HepG2 (cell line): Measurements from ENCODE around the gene JMJD1C. TPM values are rescaled to one million over a fixed set of nuclear protein-coding genes. Genes with fewer than 3 reads are reported as not detected.

ENCODE experiments used
- CBFB ChIP-seq: sonication (generic); formaldehyde crosslinking; IDR thresholded peaks from 2 replicates; pipeline ENCODE4 v1.4.0; 2020; ENCODE audit warnings: missing genetic modification reagents
- EHMT2 ChIP-seq: fragments of 200-600 bp; sonication (generic); IDR thresholded peaks from 2 replicates; pipeline ENCODE4 v1.7.0; 2017; ENCODE audit warnings: antibody characterized with exemption, low read depth, low read length, borderline replicate concordance
- ETS1 ChIP-seq: sonication (generic); formaldehyde crosslinking; IDR thresholded peaks from 2 replicates; pipeline ENCODE4 v1.4.0; 2020; ENCODE audit warnings: missing genetic modification reagents
- FOXK2 ChIP-seq: fragments of 450-650 bp; IDR thresholded peaks from 2 replicates; pipeline ENCODE4 v1.6.1; 2016
- IKZF4 ChIP-seq: sonication (generic); formaldehyde crosslinking; IDR thresholded peaks from 2 replicates; pipeline ENCODE4 v1.5.1; 2020; ENCODE audit warnings: borderline replicate concordance, mild to moderate bottlenecking, low read depth, missing genetic modification reagents; ENCODE audit errors: not compliant biosample characterization
- MYC ChIP-seq: sonication (generic); formaldehyde crosslinking; IDR thresholded peaks from 2 replicates; pipeline ENCODE4 v1.9.0; 2021; ENCODE audit warnings: missing genetic modification reagents, borderline replicate concordance
- NFATC3 ChIP-seq: sonication (generic); formaldehyde crosslinking; IDR thresholded peaks from 2 replicates; pipeline ENCODE4 v1.5.1; 2020; ENCODE audit warnings: mild to moderate bottlenecking, missing genetic modification reagents
- PAX8 ChIP-seq: sonication (generic); formaldehyde crosslinking; IDR thresholded peaks from 2 replicates; pipeline ENCODE4 v1.8.0; 2022; ENCODE audit warnings: mild to moderate bottlenecking, missing genetic modification reagents, borderline replicate concordance
- SCMH1 ChIP-seq: sonication (generic); formaldehyde crosslinking; IDR thresholded peaks from 2 replicates; pipeline ENCODE4 v1.9.0; 2021; ENCODE audit warnings: missing genetic modification reagents, mild to moderate bottlenecking, borderline replicate concordance
- ZBTB40 ChIP-seq, 2 experiments: fragments of 450-650 bp in 1 of 2; sonication (generic) in 1 of 2; formaldehyde crosslinking in 1 of 2; IDR thresholded peaks; 2 replicates each; pipeline versions ENCODE4 v1.6.1 to v1.8.0; 2016 to 2022; ENCODE audit warnings: antibody characterized with exemption in 1 of 2, mild to moderate bottlenecking in 1 of 2, missing genetic modification reagents in 1 of 2
- ZNF180 ChIP-seq: sonication (generic); formaldehyde crosslinking; IDR thresholded peaks from 2 replicates; pipeline ENCODE4 v1.4.0; 2020; ENCODE audit warnings: low read depth, missing genetic modification reagents, borderline replicate concordance
- ZNF496 ChIP-seq: sonication (generic); formaldehyde crosslinking; IDR thresholded peaks from 2 replicates; pipeline ENCODE4 v1.8.1; 2023; ENCODE audit warnings: mild to moderate bottlenecking, moderate library complexity, missing genetic modification reagents; ENCODE audit not compliant: insufficient replicate concordance
- ZNF574 ChIP-seq: sonication (generic); formaldehyde crosslinking; IDR thresholded peaks from 2 replicates; pipeline ENCODE4 v1.4.0; 2020; ENCODE audit warnings: missing genetic modification reagents
- ZNF768 ChIP-seq: sonication (generic); formaldehyde crosslinking; IDR thresholded peaks from 2 replicates; pipeline ENCODE4 v1.4.0; 2020; ENCODE audit warnings: missing genetic modification reagents
- polyA plus RNA-seq, 8 experiments: library from polyadenylated mRNA; depleted of rRNA in 3 of 8; stranded (reverse) in 7 of 8; unstranded in 1 of 8; fragments of >200 nt; fragmentation: Illumina TruSeq in 4 of 8; extraction: Trizol in 4 of 8; gene quantifications; 2 replicates each; pipeline versions ENCODE4 v1.2.1 to v1.2.3, GENCODE V29; 2011 to 2016; ENCODE audit warnings: low read depth in 4 of 8, missing spikeins in 1 of 8, mixed read lengths in 1 of 8; ENCODE audit not compliant: insufficient read depth in 1 of 8
- total RNA-seq, 5 experiments: library from RNA; depleted of rRNA; stranded (reverse); fragments of >200 nt; fragmentation: Illumina TruSeq; extraction: Trizol; gene quantifications; 2 replicates each; pipeline ENCODE4 v1.2.3, GENCODE V29; 2016; ENCODE audit warnings: low read depth in 1 of 5

JMJD1C gene
- total and polyA plus RNA-seq, 2 of the 13 experiments (the other 11 are each of a cell fraction or from before 2014, with no cell fraction given) = 42.3 to 42.7 TPM

GRCh38 chr10:63465293-63466143 lies at the start of gene JMJD1C (continued):
- TF ChIP-seq ZBTB40 (IDR thresholded peaks at IDR 0.05) (no peak), ZBTB40 (CRISPR knock-in tag; IDR thresholded peaks at IDR 0.05) (0 out of 2 replicates have a peak, but pooled peaks have one; percentile 41), NFATC3 (CRISPR knock-in tag) (no peak), IKZF4 (peak; percentile 67), ZNF768 (CRISPR knock-in tag) (peak; percentile 87), ZNF496 (CRISPR knock-in tag) (no peak), CBFB (CRISPR knock-in tag) (peak; percentile 78), SCMH1 (CRISPR knock-in tag) (no peak), ZNF574 (CRISPR knock-in tag) (peak; percentile 69), PAX8 (peak; percentile 74; the same call in 1 of the 2 replicates), ZNF180 (CRISPR knock-in tag) (no peak), FOXK2 (no peak), ETS1 (peak; percentile 44; the same call in 1 of the 2 replicates), EHMT2 (no peak), MYC (peak; percentile 54; the same call in 1 of the 2 replicates)
